Stimulated activated memory B cell treated with anti-CD40 and anti-IgM and Interleukin-4, amounts not matched to agents 10 μg/mL and 1 μg/mL and 100 μg/mL, for 72 hours (primary cell): Measurements from ENCODE around the gene ANKRD52.

Experiments
- ATAC-seq: fragments of 150-1000 bp; cut with Tn5 transposase; 2 replicates; pipeline ENCODE4 v1.10.0; 2021
- H3K27ac Mint-ChIP-seq: one replicate; pipeline ENCODE4 v1.8.0; 2022; ENCODE audit warnings: mild to moderate bottlenecking, mixed read lengths
- H3K27me3 Mint-ChIP-seq: one replicate; pipeline ENCODE4 v1.8.0; 2022; ENCODE audit warnings: mixed read lengths
- H3K36me3 Mint-ChIP-seq: one replicate; pipeline ENCODE4 v1.8.0; 2022; ENCODE audit warnings: mixed read lengths
- H3K4me1 Mint-ChIP-seq: one replicate; pipeline ENCODE4 v1.8.0; 2022; ENCODE audit warnings: mixed read lengths
- H3K4me3 Mint-ChIP-seq: one replicate; pipeline ENCODE4 v1.8.0; 2022; ENCODE audit warnings: mild to moderate bottlenecking, moderate library complexity, mixed read lengths
- H3K9me3 Mint-ChIP-seq: one replicate; pipeline ENCODE4 v1.8.0; 2022; ENCODE audit warnings: mixed read lengths

ANKRD52 gene

GRCh38 chr12:56258820-56259183 is 618 bp upstream of the ANKRD52 start:
- Mint-ChIP-seq H3K4me3 (peak overlapping the region; percentile 95), H3K9me3 (no peaks in the 10 kb centered on the region), H3K4me1 (peaks cover 33% of the 10 kb centered on the region), H3K27ac (peak overlapping the region; percentile 90), H3K27me3 (no peaks in the 10 kb centered on the region), H3K36me3 (peaks cover 17% of the 10 kb centered on the region)
- ATAC-seq, result no peak

GRCh38 chr12:56257491-56258067 is 605 bp downstream of the ANKRD52 start:
- H3K4me3 Mint-ChIP-seq, result peak overlapping the region; percentile 87
- peak overlapping the region; percentile 90 for H3K27ac Mint-ChIP-seq
- H3K4me1 Mint-ChIP-seq, result peaks cover 33% of the 10 kb centered on the region
- no peaks in the 10 kb centered on the region for H3K27me3 Mint-ChIP-seq
- H3K36me3 Mint-ChIP-seq, result peaks cover 20% of the 10 kb centered on the region
- ATAC-seq, result peak; percentile 56
- no peaks in the 10 kb centered on the region for H3K9me3 Mint-ChIP-seq

GRCh38 chr12:56257071-56257470 is 1.1 kb downstream of the ANKRD52 start:
- Mint-ChIP-seq H3K27ac (peak overlapping the region; percentile 90), H3K9me3 (no peaks in the 10 kb centered on the region), H3K36me3 (peaks cover 25% of the 10 kb centered on the region)

GRCh38 chr12:56256326-56256960 is 1.7 kb downstream of the ANKRD52 start:
- Mint-ChIP-seq H3K9me3 (no peaks in the 10 kb centered on the region), H3K36me3 (peaks cover 31% of the 10 kb centered on the region), H3K27ac (peak overlapping the region; percentile 90), H3K27me3 (no peaks in the 10 kb centered on the region), H3K4me1 (peaks cover 33% of the 10 kb centered on the region), H3K4me3 (peak overlapping the region; percentile 87)
- no peak for ATAC-seq

More at GRCh38 chr12:56257071-56257470, 1.1 kb downstream of the ANKRD52 start:
- Mint-ChIP-seq H3K27me3 (no peaks in the 10 kb centered on the region), H3K4me3 (peak overlapping the region; percentile 87), H3K4me1 (peaks cover 33% of the 10 kb centered on the region)
- ATAC-seq, result no peak

GRCh38 chr12:56255671-56256070 is 2.5 kb downstream of the ANKRD52 start:
- Mint-ChIP-seq H3K9me3 (no peaks in the 10 kb centered on the region), H3K4me3 (no peak overlapping the region), H3K36me3 (peaks cover 32% of the 10 kb centered on the region), H3K4me1 (peaks cover 33% of the 10 kb centered on the region), H3K27me3 (no peaks in the 10 kb centered on the region), H3K27ac (no peak overlapping the region)
- ATAC-seq, result no peak

- H3K27ac Mint-ChIP-seq, result no peak overlapping the region
Observed at GRCh38 chr12:56253091-56253490, 5.1 kb downstream of the ANKRD52 start.

GRCh38 chr12:56252649-56253048 is 5.5 kb downstream of the ANKRD52 start:
- no peak for ATAC-seq
- Mint-ChIP-seq H3K27me3 (no peaks in the 10 kb centered on the region), H3K36me3 (peaks cover 40% of the 10 kb centered on the region), H3K4me1 (peaks cover 24% of the 10 kb centered on the region), H3K9me3 (no peaks in the 10 kb centered on the region), H3K27ac (no peak overlapping the region), H3K4me3 (no peak overlapping the region)

More at GRCh38 chr12:56253091-56253490, 5.1 kb downstream of the ANKRD52 start:
- peaks cover 24% of the 10 kb centered on the region for H3K4me1 Mint-ChIP-seq
- H3K4me3 Mint-ChIP-seq, result no peak overlapping the region
- no peak for ATAC-seq
- H3K27me3 Mint-ChIP-seq, result no peaks in the 10 kb centered on the region
- H3K9me3 Mint-ChIP-seq, result no peaks in the 10 kb centered on the region
- H3K36me3 Mint-ChIP-seq, result peaks cover 39% of the 10 kb centered on the region

GRCh38 chr12:56248711-56249110 is 9.5 kb downstream of the ANKRD52 start:
- Mint-ChIP-seq H3K27ac (no peak overlapping the region), H3K36me3 (peaks cover 54% of the 10 kb centered on the region), H3K4me1 (no peaks in the 10 kb centered on the region), H3K4me3 (no peak overlapping the region), H3K9me3 (no peaks in the 10 kb centered on the region), H3K27me3 (no peaks in the 10 kb centered on the region)
- ATAC-seq, result no peak

GRCh38 chr12:56247923-56248322 is 10.3 kb downstream of the ANKRD52 start:
- Mint-ChIP-seq H3K9me3 (no peaks in the 10 kb centered on the region), H3K36me3 (peaks cover 54% of the 10 kb centered on the region), H3K27me3 (no peaks in the 10 kb centered on the region), H3K27ac (no peak overlapping the region), H3K4me3 (no peak overlapping the region), H3K4me1 (peaks cover 5% of the 10 kb centered on the region)
- no peak for ATAC-seq

- Mint-ChIP-seq H3K4me1 (peaks cover 16% of the 10 kb centered on the region), H3K36me3 (peaks cover 61% of the 10 kb centered on the region), H3K27ac (no peak overlapping the region), H3K4me3 (no peak overlapping the region), H3K27me3 (no peaks in the 10 kb centered on the region), H3K9me3 (no peaks in the 10 kb centered on the region)
- ATAC-seq, result no peak
Observed at GRCh38 chr12:56244494-56244893, 13.7 kb downstream of the ANKRD52 start.

GRCh38 chr12:56243731-56244181 is 14.4 kb downstream of the ANKRD52 start:
- no peak for ATAC-seq
- H3K9me3 Mint-ChIP-seq, result no peaks in the 10 kb centered on the region
- peaks cover 54% of the 10 kb centered on the region for H3K36me3 Mint-ChIP-seq
- H3K4me1 Mint-ChIP-seq, result peaks cover 16% of the 10 kb centered on the region
- H3K27ac Mint-ChIP-seq, result no peak overlapping the region
- H3K4me3 Mint-ChIP-seq, result no peak overlapping the region
- no peaks in the 10 kb centered on the region for H3K27me3 Mint-ChIP-seq

- Mint-ChIP-seq H3K9me3 (no peaks in the 10 kb centered on the region), H3K4me1 (peaks cover 16% of the 10 kb centered on the region), H3K36me3 (peaks cover 53% of the 10 kb centered on the region), H3K27ac (peak overlapping the region; percentile 51), H3K4me3 (no peak overlapping the region), H3K27me3 (no peaks in the 10 kb centered on the region)
- peak; percentile 10 for ATAC-seq
Observed at GRCh38 chr12:56242986-56243385, 15.2 kb downstream of the ANKRD52 start.

- Mint-ChIP-seq H3K4me3 (no peak overlapping the region), H3K9me3 (no peaks in the 10 kb centered on the region), H3K27ac (no peak overlapping the region), H3K4me1 (peaks cover 16% of the 10 kb centered on the region), H3K27me3 (no peaks in the 10 kb centered on the region), H3K36me3 (peaks cover 49% of the 10 kb centered on the region)
- no peak for ATAC-seq
Observed at GRCh38 chr12:56241424-56242303, 16.5 kb downstream of the ANKRD52 start.

GRCh38 chr12:56237552-56237951 is 20.6 kb downstream of the ANKRD52 start:
- no peak for ATAC-seq
- no peaks in the 10 kb centered on the region for H3K27me3 Mint-ChIP-seq
- H3K4me1 Mint-ChIP-seq, result peaks cover 8% of the 10 kb centered on the region
- H3K9me3 Mint-ChIP-seq, result no peaks in the 10 kb centered on the region
- no peak overlapping the region for H3K4me3 Mint-ChIP-seq
- no peak overlapping the region for H3K27ac Mint-ChIP-seq
- peaks cover 31% of the 10 kb centered on the region for H3K36me3 Mint-ChIP-seq

- H3K27ac Mint-ChIP-seq, result no peak overlapping the region
- peaks cover 25% of the 10 kb centered on the region for H3K36me3 Mint-ChIP-seq
- H3K4me3 Mint-ChIP-seq, result no peak overlapping the region
- no peaks in the 10 kb centered on the region for H3K27me3 Mint-ChIP-seq
- H3K4me1 Mint-ChIP-seq, result peaks cover 2% of the 10 kb centered on the region
- ATAC-seq, result no peak
- H3K9me3 Mint-ChIP-seq, result no peaks in the 10 kb centered on the region
Observed at GRCh38 chr12:56236985-56237384, 21.2 kb downstream of the ANKRD52 start.
